ENCODE data around the gene BMPR1A.
"Not testable (repeated sequence)": the region's sequence is repeated elsewhere in the genome, so short reads cannot be mapped to it uniquely, and the experiment has no call there.

The BMPR1A gene

GRCh38 chr10:86971232-86971991 lies 215.0 kb downstream of the BMPR1A start:
- DNase-seq, result peak; percentile 78 to 89 (median 88)

GRCh38 chr10:86972613-86973380 lies 216.4 kb downstream of the BMPR1A start:
- no peak for DNase-seq

DNA sequence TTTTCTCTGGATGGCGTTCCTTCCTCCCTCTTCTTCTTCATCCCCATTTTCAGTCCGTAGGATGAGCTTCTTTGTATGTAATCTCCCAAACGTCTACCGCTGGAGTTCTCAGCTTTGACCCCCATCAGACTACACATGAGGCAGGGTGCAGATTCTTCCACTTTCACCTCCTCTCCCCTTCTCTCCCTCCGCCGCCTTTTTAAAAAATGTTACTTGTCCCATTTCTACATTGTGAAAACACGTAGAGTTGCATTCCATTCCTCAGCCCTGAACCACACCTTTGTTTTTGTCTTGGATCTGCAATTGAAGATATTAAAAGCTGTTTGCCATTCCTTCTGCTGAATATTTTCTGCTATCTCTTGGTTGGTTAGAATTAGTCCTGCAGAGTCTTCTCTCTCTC lies 218.1 kb downstream of the BMPR1A start:
- no peak for DNase-seq

DNA sequence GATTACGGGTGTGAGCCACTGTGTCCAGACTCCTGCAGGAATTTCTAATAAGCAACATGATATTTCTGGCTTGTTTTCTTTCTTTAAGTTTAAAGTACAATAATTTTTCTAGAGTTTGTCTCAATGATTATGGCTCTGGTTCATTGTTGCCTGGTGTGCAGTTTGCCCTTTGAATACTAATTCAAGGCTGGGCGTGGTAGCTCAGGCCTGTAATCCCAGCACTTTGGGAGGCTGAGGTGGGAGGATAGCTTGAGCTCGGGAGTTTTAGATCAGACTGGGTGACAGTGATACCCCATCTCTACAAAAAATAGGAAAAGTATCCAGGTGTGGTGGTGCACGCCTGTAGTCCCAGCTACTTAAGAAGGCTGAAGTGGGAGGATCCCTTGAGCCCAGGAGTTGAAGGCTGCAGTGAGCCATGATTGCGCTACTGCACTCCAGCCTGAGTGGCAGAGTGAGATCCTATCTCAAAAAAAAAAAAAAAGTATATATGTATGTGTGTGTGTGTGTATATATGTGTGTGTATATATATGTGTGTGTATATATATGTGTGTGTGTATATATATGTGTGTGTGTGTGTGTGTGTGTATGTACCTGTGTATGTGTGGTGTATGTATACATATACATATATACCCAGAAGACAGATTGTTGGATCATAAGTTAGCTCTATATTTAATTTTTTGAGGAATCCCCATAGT lies 220.1 kb downstream of the BMPR1A start:
- no peak for DNase-seq

DNA sequence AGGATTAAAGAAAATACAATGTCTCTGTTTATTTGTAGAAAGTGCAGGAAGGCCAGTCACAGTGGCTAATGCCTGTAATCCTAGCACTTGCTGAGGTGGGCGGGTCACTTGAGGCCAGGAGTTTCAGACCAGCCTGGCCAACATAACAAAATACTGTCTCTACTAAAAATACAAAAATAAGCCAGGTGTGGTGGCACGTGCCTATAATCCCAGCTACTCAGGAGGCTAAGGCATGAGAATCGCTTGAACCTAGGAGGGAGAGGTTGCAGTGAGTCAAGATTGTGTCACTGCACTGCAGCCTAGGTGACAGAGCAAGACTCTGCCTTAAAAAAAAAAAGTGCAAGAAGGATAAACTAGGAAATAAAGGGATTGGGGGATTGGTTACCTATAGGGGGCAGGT lies 222.0 kb downstream of the BMPR1A start:
- DNase-seq, result not testable (repeated sequence)

- DNase-seq, result no peak
Observed at GRCh38 chr10:86979296-86979818, 222.9 kb downstream of the BMPR1A start.

- no peak for DNase-seq
Observed at GRCh38 chr10:86979977-86980448, 223.6 kb downstream of the BMPR1A start.

- not testable (repeated sequence) for DNase-seq
Observed at GRCh38 chr10:86981020-86981419, 224.6 kb downstream of the BMPR1A start.

GRCh38 chr10:86981716-86982115 lies 225.3 kb downstream of the BMPR1A start:
- no peak for DNase-seq
